ENCODE measurements around the gene TMEM184A.
A peak's percentile ranks its signal among the peaks of the same experiment; 100 is the strongest.

Gene TMEM184A

GRCh38 chr7:1559626-1560590 is 3.9 kb upstream of the TMEM184A start:
- in situ Hi-C loops (cut with HindIII; ENCODE audit: low pct_ligation_motif_present, low pct_unique_long_range_greater_than_20kb, low sequenced_read_pairs), result no loop called here
- no peak for DNase-seq

DNA sequence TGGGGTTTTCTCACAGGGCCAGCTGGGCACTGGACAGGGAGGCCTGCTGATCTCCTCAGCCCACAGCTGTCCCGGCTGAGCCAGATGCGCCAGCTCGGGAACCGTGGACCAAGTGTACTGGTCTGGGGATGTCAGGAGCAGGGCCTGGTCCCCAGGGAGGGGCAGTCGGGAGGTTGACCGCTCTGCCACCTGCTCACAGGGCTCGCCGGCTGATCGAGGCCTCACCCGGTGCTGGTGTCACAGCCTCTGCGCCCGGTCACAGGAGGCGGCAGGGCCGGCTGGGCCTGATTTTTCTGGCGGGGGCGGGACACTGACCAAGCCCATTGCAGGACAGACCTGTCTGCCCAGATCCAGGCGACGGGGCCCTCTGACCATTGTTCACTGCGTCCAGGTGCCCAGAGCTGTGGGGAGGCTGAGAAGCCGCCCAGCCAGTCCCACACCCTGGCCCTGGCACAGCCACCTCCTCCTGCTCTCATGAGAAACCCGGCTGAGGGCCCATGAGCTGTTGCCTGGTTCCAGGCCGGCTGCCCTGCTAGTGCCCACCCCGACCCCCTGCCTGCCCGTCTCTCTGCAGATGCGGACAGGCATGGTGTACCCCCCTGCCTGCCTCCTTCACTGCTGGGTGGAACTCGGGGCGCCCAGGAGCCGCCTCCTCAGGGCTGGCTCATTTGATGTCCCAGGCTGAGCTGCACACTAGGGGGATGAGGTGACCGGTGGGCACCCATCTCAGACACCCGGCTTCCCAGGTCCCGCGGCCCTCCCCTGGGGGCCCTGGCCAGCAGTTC is 3.0 kb upstream of the TMEM184A start:
- in situ Hi-C loops (cut with HindIII; ENCODE audit: low pct_ligation_motif_present, low pct_unique_long_range_greater_than_20kb, low sequenced_read_pairs), result no loop called here

GRCh38 chr7:1558181-1558811 is 2.3 kb upstream of the TMEM184A start:
- in situ Hi-C loops (cut with HindIII; ENCODE audit: low pct_ligation_motif_present, low pct_unique_long_range_greater_than_20kb, low sequenced_read_pairs), result no loop called here
- peak; percentile 30 for DNase-seq

More for the DNA sequence above, 3.0 kb upstream of the TMEM184A start:
- no peak for DNase-seq

GRCh38 chr7:1557771-1558170 is 1.8 kb upstream of the TMEM184A start:
- in situ Hi-C loops (cut with HindIII; ENCODE audit: low pct_ligation_motif_present, low pct_unique_long_range_greater_than_20kb, low sequenced_read_pairs), result no loop called here
- DNase-seq, result no peak

GRCh38 chr7:1557006-1557405 is 1.0 kb upstream of the TMEM184A start:
- in situ Hi-C loops (cut with HindIII; ENCODE audit: low pct_ligation_motif_present, low pct_unique_long_range_greater_than_20kb, low sequenced_read_pairs), result no loop called here
- no peak for DNase-seq

- in situ Hi-C loops (cut with HindIII; ENCODE audit: low pct_ligation_motif_present, low pct_unique_long_range_greater_than_20kb, low sequenced_read_pairs), result no loop called here
- peak; percentile 98 for DNase-seq
These were observed 776 bp downstream of the TMEM184A start for GRCh38 chr7:1555046-1555812.

DNA sequence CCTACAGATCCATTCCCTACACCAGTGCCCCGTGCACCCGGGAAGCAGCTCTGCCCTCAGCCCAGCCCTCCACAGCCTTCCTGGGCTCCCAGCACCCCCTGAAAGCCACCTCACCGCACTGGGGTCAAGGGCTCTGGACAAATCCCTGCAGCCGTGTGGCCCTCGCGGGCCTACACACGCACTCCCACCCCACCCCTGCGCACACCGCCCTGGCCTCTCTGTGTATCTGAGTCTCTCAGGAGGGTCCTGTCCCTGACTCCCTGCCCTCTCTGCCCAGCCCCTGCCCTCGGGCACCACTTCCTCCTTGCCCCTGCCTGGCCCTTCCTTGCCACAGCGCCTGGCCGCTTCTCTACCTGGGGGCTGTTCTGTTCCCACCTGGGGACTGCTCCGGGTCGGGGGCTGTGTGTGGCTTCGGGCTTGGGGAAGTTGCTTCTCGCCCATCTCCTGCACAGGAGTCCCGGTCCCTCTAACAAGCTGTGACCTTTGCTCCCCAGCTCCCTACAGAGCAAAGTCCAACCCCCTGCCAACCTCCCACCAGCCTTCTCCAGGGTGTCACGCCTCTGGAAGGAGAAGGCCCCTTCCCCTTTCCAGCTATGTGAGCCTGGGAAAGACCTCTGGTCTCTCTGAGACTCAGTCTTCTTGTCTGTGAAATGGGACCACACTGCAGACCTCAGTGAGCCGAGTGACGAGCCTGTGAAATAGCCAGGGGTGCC is 1.5 kb downstream of the TMEM184A start:
- in situ Hi-C loops (cut with HindIII; ENCODE audit: low pct_ligation_motif_present, low pct_unique_long_range_greater_than_20kb, low sequenced_read_pairs), result no loop called here

GRCh38 chr7:1553512-1554210 is 2.3 kb downstream of the TMEM184A start:
- in situ Hi-C loops (cut with HindIII; ENCODE audit: low pct_ligation_motif_present, low pct_unique_long_range_greater_than_20kb, low sequenced_read_pairs), result no loop called here
- no peak for DNase-seq

More for the DNA sequence above, 1.5 kb downstream of the TMEM184A start:
- no peak for DNase-seq

- no peak for DNase-seq
- in situ Hi-C loops (cut with HindIII; ENCODE audit: low pct_ligation_motif_present, low pct_unique_long_range_greater_than_20kb, low sequenced_read_pairs), result no loop called here
These were observed 3.8 kb downstream of the TMEM184A start for GRCh38 chr7:1552200-1552599.

DNA sequence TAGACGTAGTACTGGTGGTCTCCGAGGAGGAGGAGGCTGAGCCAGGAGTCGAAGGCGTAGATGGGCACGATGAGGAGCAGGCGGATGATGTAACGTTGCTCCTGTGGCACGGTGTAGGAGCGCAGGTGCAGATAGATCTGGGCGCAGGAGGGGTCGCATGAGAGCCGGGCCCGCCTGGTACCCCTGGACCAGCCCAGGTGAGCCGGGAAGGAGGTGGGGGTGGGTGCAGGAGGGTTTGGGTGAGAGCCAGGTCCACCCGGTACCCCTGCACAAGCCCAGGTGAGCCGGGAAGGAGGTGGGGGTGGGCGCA is 5.2 kb downstream of the TMEM184A start:
- DNase-seq, result no peak
- in situ Hi-C loops (cut with HindIII; ENCODE audit: low pct_ligation_motif_present, low pct_unique_long_range_greater_than_20kb, low sequenced_read_pairs), result no loop called here

GRCh38 chr7:1550005-1550845 is 5.8 kb downstream of the TMEM184A start:
- in situ Hi-C loops (cut with HindIII; ENCODE audit: low pct_ligation_motif_present, low pct_unique_long_range_greater_than_20kb, low sequenced_read_pairs), result no loop called here
- DNase-seq, result no peak

GRCh38 chr7:1549357-1550004 is 6.5 kb downstream of the TMEM184A start:
- no peak for DNase-seq
- in situ Hi-C loops (cut with HindIII; ENCODE audit: low pct_ligation_motif_present, low pct_unique_long_range_greater_than_20kb, low sequenced_read_pairs), result no loop called here

DNA sequence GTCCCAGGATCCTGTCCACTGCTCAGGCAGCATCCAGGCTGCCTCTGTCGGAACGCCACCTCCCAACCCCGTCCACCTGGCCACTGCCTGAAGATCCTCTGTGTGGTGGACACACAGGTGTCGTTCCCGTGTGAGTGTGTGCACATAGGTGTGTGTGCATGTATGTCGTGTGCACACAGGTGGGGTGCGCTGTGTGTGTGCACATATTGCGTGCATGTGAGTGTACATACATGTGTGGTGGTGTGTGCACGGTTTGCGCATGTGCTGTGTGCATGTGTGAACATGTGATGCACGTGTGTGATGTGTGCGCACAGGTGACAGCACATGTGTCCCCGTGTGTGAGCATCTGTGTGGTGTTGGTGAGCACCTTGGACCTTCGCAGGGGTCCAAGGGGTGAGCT is 7.1 kb downstream of the TMEM184A start:
- DNase-seq, result no peak
- in situ Hi-C loops (cut with HindIII; ENCODE audit: low pct_ligation_motif_present, low pct_unique_long_range_greater_than_20kb, low sequenced_read_pairs), result no loop called here

DNA sequence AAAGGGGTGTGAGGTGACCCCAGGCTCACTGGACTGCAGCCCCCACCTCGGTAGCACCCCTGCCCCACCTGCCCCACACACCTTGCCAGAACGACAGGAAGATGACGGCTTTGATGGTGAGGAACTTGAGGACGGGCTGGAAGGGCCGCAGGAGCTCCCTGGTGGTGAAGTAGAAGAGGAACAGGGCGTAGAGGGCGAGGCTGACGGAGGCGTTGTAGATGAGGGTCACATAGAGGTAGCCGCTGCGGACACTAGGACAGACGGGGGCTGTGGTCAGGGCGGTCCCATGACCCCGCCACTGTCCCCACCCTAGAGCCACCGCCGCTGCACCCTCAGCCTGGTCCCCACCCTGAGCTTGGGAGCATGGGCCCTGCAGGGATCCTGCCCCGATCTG is 7.6 kb downstream of the TMEM184A start:
- no peak for DNase-seq
- in situ Hi-C loops (cut with HindIII; ENCODE audit: low pct_ligation_motif_present, low pct_unique_long_range_greater_than_20kb, low sequenced_read_pairs), result no loop called here

DNA sequence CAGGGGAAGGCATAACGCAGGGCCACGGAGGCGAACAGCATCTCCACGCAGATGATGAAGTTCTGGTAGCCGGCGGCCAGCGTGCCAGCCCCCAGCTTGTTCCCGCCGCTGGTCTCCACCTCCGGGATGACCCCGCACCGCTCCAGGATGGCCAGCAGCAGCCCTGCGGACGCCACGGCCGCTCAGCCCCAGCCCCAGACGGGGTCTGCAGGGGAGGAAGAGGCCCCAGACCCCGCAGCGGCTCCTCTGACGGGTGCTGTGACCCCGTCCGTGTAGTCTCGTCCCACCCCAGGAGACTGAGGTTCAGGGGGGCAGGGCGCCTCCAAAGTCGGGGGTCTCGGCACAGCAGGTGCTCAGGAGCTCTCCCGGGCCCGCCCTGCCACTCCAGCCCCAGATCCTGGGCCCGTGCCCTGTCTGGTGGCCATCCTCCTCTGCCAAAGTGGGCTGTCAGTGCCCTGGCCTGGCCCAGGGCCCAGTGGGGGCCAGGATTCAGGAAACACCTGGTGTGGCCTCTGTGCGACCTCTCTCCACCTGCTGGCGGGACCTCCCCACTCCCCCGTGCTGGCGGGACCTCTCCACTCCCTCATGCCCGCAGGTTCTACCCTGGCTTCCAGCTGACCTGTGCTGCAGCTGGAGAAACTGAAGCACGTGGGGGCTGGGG is 8.1 kb downstream of the TMEM184A start:
- no peak for DNase-seq
- in situ Hi-C loops (cut with HindIII; ENCODE audit: low pct_ligation_motif_present, low pct_unique_long_range_greater_than_20kb, low sequenced_read_pairs), result no loop called here

Measured in ACHN (cell line).